Activated CD4-positive, alpha-beta T cell treated with anti-CD3 and anti-CD28 coated beads for 48 hours (primary cell): ENCODE measurements around the gene GJC1.

Experiments
- DNase-seq: peaks from one replicate; pipeline ENCODE4 v3.0.0-alpha.2; 2020

GJC1 gene

GRCh38 chr17:44797802-44798201 is 32.3 kb downstream of the GJC1 start:
- no peak for DNase-seq

GRCh38 chr17:44796731-44797130 is 33.4 kb downstream of the GJC1 start:
- DNase-seq = no peak

- no peak for DNase-seq
Measured at GRCh38 chr17:44795928-44796327, 34.2 kb downstream of the GJC1 start.

GRCh38 chr17:44795421-44795820 is 34.7 kb downstream of the GJC1 start:
- no peak for DNase-seq

GRCh38 chr17:44794851-44795413 is 35.2 kb downstream of the GJC1 start:
- DNase-seq = no peak

- no peak for DNase-seq
Measured at GRCh38 chr17:44793885-44794842, 35.9 kb downstream of the GJC1 start.

GRCh38 chr17:44792276-44792675 is 37.8 kb downstream of the GJC1 start:
- DNase-seq = no peak

GRCh38 chr17:44788139-44788538 is 41.9 kb downstream of the GJC1 start:
- DNase-seq = no peak

GRCh38 chr17:44787271-44787940 is 42.7 kb downstream of the GJC1 start:
- DNase-seq = no peak

GRCh38 chr17:44786551-44787081 is 43.5 kb downstream of the GJC1 start:
- no peak for DNase-seq

GRCh38 chr17:44785921-44786320 is 44.2 kb downstream of the GJC1 start:
- no peak for DNase-seq

GRCh38 chr17:44782326-44782850 is 47.7 kb downstream of the GJC1 start:
- no peak for DNase-seq

- no peak for DNase-seq
Measured at GRCh38 chr17:44781551-44782325, 48.3 kb downstream of the GJC1 start.

GRCh38 chr17:44780845-44781480 is 49.1 kb downstream of the GJC1 start:
- no peak for DNase-seq

- no peak for DNase-seq
Measured at GRCh38 chr17:44780161-44780560, 49.9 kb downstream of the GJC1 start.

GRCh38 chr17:44779211-44780025 is 50.7 kb downstream of the GJC1 start:
- peak; percentile 90 for DNase-seq

- DNase-seq = no peak
Measured at GRCh38 chr17:44778656-44779210, 51.4 kb downstream of the GJC1 start.

GRCh38 chr17:44777394-44778348 is 52.4 kb downstream of the GJC1 start:
- DNase-seq = no peak

- no peak for DNase-seq
Measured at GRCh38 chr17:44776628-44777393, 53.3 kb downstream of the GJC1 start.
